HCT116 (cell line): Measurements from ENCODE around the gene FOXB2.

Experiments used
- CTCF ChIP-seq, 3 experiments: fragments of 200-600 bp in 1 of 3; sonication (generic) in 1 of 3; IDR thresholded peaks in 2 of 3; conservative IDR thresholded peaks in 1 of 3; 2 replicates each; pipeline ENCODE4 v1.5.1; 2012 to 2017; ENCODE audit warnings: low read depth in 2 of 3, low read length in 2 of 3, antibody characterized with exemption in 1 of 3, borderline replicate concordance in 1 of 3, control low read depth in 1 of 3, mild to moderate bottlenecking in 1 of 3, mixed read lengths in 1 of 3, mixed run types in 1 of 3, moderate library complexity in 1 of 3; ENCODE audit not compliant: insufficient read depth in 1 of 3
- EZH2 ChIP-seq: fragments of 200-600 bp; sonication (generic); IDR thresholded peaks from 2 replicates; pipeline ENCODE4 v1.6.1; 2017; ENCODE audit warnings: antibody characterized with exemption, mixed run types
- JUND ChIP-seq: IDR thresholded peaks from 2 replicates; pipeline ENCODE4 v1.6.1; 2012
- MAX ChIP-seq: IDR thresholded peaks from 2 replicates; pipeline ENCODE4 v1.6.1; 2012
- POLR2A ChIP-seq: IDR thresholded peaks from 2 replicates; pipeline ENCODE4 v1.7.0; 2011; ENCODE audit warnings: borderline replicate concordance; ENCODE audit not compliant: insufficient read depth, insufficient read length; ENCODE audit errors: extremely low read depth
- POLR2AphosphoS5 ChIP-seq: IDR thresholded peaks from 2 replicates; pipeline ENCODE4 v1.6.1; 2011; ENCODE audit warnings: mild to moderate bottlenecking, low read depth, low read length, moderate library complexity
- TCF7L2 ChIP-seq: IDR thresholded peaks from 2 replicates; pipeline ENCODE4 v1.7.0; 2011; ENCODE audit warnings: borderline replicate concordance, inconsistent platforms; ENCODE audit not compliant: insufficient read depth, insufficient read length; ENCODE audit errors: extremely low read depth
- YY1 ChIP-seq: IDR thresholded peaks from 2 replicates; pipeline ENCODE4 v1.6.1; 2011; ENCODE audit warnings: low read length, low read depth, moderate library complexity, mild to moderate bottlenecking; ENCODE audit not compliant: insufficient replicate concordance; ENCODE audit errors: extremely low read depth
- ZNF274 ChIP-seq: fragments of 200-500 bp; sonication (Bioruptor generic); IDR thresholded peaks from 2 replicates; pipeline ENCODE4 v1.6.1; 2014; ENCODE audit warnings: mild to moderate bottlenecking, low read depth, low read length, inconsistent platforms
- TF ChIP-seq, protein P1 (sequence below): IDR thresholded peaks from 2 replicates; pipeline ENCODE4 v1.6.1; 2012

- TF ChIP-seq ZNF274 (no peak), CTCF (IDR thresholded peaks at IDR 0.05 in 2 of 3, conservative IDR thresholded peaks at IDR 0.05 in 1 of 3; ENCODE audit: borderline replicate concordance in 1 of 3, insufficient read depth in 1 of 3, low read depth in 2 of 3, low read length in 2 of 3) (no peak), POLR2A (no peak), MAX (no peak), EZH2 (no peak), TCF7L2 (no peak), YY1 (no peak), POLR2AphosphoS5 (no peak), JUND (no peak)
- TF ChIP-seq, protein P1, sequence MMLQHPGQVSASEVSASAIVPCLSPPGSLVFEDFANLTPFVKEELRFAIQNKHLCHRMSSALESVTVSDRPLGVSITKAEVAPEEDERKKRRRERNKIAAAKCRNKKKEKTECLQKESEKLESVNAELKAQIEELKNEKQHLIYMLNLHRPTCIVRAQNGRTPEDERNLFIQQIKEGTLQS = no peak
Measured at GRCh38 chr9:77013206-77013931, 6.1 kb upstream of the FOXB2 start.
